HG03354 (cell line): ENCODE measurements around the gene AMDHD2.
A peak's percentile ranks its signal among the peaks of the same experiment; 100 is the strongest.
"Not testable (repeated sequence)": the region's sequence is repeated elsewhere in the genome, so short reads cannot be mapped to it uniquely, and the experiment has no call there.

Experiments used
- ATAC-seq: cut with Tn5 transposase; IDR thresholded peaks from one replicate; pipeline ENCODE4 v1.9.1; 2021; ENCODE audit warnings: mild to moderate bottlenecking; ENCODE audit not compliant: unreplicated experiment, poor library complexity, severe bottlenecking

AMDHD2 gene

GRCh38 chr16:2560131-2560797 lies 40.1 kb downstream of the AMDHD2 start:
- peak; percentile 69 for ATAC-seq

DNA sequence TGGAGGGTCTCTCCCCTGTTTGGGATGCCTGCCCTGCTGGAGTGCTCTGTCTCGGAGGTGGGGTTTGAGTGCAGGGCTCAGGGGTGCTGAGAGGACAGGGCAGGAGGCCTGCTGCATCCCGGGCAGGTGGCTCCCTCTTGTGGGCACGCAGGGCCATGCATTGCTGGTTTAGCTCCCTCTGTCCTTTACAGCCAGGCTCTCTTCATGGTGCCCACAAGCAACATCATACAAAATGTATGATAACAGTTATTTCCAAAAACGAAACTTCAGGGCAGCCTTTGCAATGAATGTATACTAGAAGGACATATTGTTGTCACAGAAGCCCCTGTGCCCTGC lies 40.6 kb downstream of the AMDHD2 start:
- peak; percentile 59 for ATAC-seq

DNA sequence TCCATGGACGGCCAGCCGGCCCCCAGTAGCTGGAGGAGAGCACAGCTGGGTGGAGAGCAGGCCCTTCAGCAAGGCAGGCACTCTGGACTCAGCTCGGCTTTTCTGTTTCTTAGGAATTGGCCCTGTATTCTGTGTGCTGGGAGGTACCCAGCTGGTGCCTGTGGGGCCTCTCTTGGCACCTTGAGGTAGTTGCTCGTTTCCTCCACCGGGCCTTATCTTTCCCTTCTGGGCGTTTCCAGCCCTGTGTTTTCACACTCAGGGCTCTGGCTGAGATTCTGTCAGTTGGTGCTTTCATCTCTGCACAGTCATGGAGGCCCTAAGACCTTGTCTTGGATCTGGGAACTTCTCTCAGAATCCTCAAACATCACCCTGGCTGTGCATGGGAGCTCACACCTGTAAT lies 47.3 kb downstream of the AMDHD2 start:
- not testable (repeated sequence) for ATAC-seq

GRCh38 chr16:2568573-2568972 lies 48.4 kb downstream of the AMDHD2 start:
- peak; percentile 65 for ATAC-seq

DNA sequence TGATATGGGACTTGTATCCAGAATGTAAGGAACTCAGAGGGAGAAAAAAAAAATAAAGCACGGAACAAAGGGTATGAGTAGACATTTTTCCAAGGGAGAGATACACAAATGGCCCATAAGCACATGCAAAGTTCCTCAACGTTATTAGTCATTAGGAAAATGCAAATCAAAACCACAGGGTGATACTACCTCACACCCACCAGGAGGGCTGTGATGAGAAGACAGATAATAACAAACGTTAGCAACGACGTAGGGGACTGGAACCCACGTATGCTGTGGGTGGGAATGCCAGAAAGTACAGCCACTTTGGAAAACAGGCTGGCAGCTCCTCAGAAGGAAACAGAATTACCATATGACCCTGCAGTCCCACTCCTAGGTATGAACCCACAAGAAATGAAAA lies 52.5 kb downstream of the AMDHD2 start:
- not testable (repeated sequence) for ATAC-seq

GRCh38 chr16:2575839-2576238 lies 55.7 kb downstream of the AMDHD2 start:
- ATAC-seq = not testable (repeated sequence)

DNA sequence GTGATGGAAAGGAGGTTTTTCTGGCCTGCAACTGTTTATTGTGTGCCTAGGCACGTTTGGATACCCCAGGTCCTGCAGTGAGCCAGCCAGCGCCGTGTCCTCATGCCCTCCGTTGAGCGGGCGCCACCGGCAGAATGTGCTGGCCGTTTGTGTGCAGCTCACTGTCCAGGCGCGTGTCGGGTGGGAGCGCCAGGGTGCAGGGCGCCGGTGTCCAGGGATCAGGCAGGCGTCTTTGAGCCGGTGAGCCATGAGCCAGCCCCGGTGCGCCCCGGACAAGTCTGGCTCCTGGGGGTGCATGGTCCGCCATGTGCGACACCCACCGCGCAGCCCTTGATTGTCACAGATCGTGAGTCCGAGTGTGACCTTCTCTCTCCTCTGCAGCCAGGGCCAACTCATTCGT lies 56.9 kb downstream of the AMDHD2 start:
- not testable (repeated sequence) for ATAC-seq

- not testable (repeated sequence) for ATAC-seq
Observed at GRCh38 chr16:2578905-2579304, 58.7 kb downstream of the AMDHD2 start.

- not testable (repeated sequence) for ATAC-seq
Observed at GRCh38 chr16:2580143-2580542, 60.0 kb downstream of the AMDHD2 start.

- not testable (repeated sequence) for ATAC-seq
Observed at GRCh38 chr16:2580818-2581217, 60.6 kb downstream of the AMDHD2 start.
